Measurements from ENCODE around the gene NRK.
"Not testable (repeated sequence)": the region's sequence is repeated elsewhere in the genome, so short reads cannot be mapped to it uniquely, and the experiment has no call there.

The NRK gene, protein sequence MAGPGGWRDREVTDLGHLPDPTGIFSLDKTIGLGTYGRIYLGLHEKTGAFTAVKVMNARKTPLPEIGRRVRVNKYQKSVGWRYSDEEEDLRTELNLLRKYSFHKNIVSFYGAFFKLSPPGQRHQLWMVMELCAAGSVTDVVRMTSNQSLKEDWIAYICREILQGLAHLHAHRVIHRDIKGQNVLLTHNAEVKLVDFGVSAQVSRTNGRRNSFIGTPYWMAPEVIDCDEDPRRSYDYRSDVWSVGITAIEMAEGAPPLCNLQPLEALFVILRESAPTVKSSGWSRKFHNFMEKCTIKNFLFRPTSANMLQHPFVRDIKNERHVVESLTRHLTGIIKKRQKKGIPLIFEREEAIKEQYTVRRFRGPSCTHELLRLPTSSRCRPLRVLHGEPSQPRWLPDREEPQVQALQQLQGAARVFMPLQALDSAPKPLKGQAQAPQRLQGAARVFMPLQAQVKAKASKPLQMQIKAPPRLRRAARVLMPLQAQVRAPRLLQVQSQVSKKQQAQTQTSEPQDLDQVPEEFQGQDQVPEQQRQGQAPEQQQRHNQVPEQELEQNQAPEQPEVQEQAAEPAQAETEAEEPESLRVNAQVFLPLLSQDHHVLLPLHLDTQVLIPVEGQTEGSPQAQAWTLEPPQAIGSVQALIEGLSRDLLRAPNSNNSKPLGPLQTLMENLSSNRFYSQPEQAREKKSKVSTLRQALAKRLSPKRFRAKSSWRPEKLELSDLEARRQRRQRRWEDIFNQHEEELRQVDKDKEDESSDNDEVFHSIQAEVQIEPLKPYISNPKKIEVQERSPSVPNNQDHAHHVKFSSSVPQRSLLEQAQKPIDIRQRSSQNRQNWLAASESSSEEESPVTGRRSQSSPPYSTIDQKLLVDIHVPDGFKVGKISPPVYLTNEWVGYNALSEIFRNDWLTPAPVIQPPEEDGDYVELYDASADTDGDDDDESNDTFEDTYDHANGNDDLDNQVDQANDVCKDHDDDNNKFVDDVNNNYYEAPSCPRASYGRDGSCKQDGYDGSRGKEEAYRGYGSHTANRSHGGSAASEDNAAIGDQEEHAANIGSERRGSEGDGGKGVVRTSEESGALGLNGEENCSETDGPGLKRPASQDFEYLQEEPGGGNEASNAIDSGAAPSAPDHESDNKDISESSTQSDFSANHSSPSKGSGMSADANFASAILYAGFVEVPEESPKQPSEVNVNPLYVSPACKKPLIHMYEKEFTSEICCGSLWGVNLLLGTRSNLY (N-terminal part only)

GRCh38 chrX:105822138-105823091 lies at the start of gene NRK:
Gene NRK, plus strand, starts transcription at chrX:105822539. Its CDS starts 307 bp downstream, at chrX:105822846.
- no peak within 1 kb of the TSS for H3K4me3 Mint-ChIP-seq
- H3K36me3 Mint-ChIP-seq, result no peaks in the 10 kb centered on the region
- no peaks in the 10 kb centered on the region for H3K4me1 Mint-ChIP-seq
- H3K27me3 Mint-ChIP-seq, result peaks cover 12% of the 10 kb centered on the region
- H3K27ac Mint-ChIP-seq, result no peak within 1 kb of the TSS
- H3K9me3 Mint-ChIP-seq, result no peaks in the 10 kb centered on the region

DNA sequence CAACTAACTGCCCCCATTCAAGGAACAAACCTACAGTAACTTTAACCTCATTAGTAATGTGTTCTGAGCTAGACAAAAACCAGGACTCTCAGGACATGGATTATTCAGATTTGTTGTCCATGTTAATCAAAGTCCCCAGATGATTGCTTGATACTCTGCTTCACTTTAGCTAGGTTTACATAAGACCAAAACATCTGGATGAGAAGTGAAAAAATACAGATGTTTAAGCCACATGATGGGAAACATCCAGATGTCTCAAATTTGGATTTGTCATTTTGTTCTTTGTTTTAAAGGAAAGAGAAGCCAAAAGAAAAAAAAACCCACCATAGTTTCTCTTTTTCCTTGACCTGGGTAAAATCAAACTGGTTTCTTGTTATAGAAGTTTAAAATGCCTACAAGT lies 48.5 kb upstream of the NRK start:
- Mint-ChIP-seq H3K9me3 (no peaks in the 10 kb centered on the region), H3K27me3 (no peaks in the 10 kb centered on the region), H3K4me3 (no peak overlapping the region), H3K36me3 (no peaks in the 10 kb centered on the region), H3K4me1 (no peaks in the 10 kb centered on the region), H3K27ac (no peak overlapping the region)

GRCh38 chrX:105775679-105776078 lies 46.7 kb upstream of the NRK start:
- H3K27me3 Mint-ChIP-seq, result no peaks in the 10 kb centered on the region
- H3K36me3 Mint-ChIP-seq, result no peaks in the 10 kb centered on the region
- no peaks in the 10 kb centered on the region for H3K4me1 Mint-ChIP-seq
- H3K9me3 Mint-ChIP-seq, result no peaks in the 10 kb centered on the region
- no peak overlapping the region for H3K4me3 Mint-ChIP-seq
- no peak overlapping the region for H3K27ac Mint-ChIP-seq

DNA sequence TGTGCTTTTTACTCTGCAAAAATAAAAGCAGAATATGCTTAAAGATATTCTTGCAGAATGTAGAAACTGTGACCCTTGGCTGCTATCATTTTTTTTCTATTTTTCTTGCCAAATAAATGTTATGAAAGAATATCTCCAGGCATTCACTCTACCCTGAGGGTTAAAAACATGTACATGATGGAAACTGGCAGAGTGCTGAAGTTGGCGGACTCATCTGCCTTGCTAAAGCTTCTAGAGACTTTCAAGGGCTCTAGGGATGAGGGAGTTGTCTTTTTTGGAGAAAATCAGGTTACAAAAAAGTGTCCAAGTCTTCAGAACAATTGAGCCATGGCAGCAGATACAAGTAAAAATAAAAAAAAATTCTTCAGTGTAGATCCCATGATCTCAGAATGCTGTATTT lies 40.5 kb upstream of the NRK start:
- Mint-ChIP-seq H3K27me3 (no peaks in the 10 kb centered on the region), H3K9me3 (no peaks in the 10 kb centered on the region), H3K36me3 (no peaks in the 10 kb centered on the region), H3K4me3 (no peak overlapping the region), H3K4me1 (no peaks in the 10 kb centered on the region), H3K27ac (no peak overlapping the region)

DNA sequence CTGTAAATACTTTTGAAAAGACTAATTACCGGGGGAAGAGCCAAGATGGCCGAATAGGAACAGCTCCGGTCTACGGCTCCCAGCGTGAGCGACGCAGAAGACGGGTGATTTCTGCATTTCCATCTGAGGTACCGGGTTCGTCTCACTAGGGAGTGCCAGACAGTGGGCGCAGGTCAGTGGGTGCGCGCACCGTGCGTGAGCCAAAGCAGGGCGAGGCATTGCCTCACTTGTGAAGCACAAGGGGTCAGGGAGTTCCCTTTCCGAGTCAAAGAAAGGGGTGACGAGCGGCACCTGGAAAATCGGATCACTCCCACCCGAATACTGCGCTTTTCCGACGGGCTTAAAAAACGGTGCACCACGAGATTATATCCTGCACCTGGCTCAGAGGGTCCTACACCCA lies 25.5 kb upstream of the NRK start:
- not testable (repeated sequence) for H3K27ac Mint-ChIP-seq, H3K4me1 Mint-ChIP-seq, H3K9me3 Mint-ChIP-seq, H3K4me3 Mint-ChIP-seq, H3K27me3 Mint-ChIP-seq, H3K36me3 Mint-ChIP-seq

DNA sequence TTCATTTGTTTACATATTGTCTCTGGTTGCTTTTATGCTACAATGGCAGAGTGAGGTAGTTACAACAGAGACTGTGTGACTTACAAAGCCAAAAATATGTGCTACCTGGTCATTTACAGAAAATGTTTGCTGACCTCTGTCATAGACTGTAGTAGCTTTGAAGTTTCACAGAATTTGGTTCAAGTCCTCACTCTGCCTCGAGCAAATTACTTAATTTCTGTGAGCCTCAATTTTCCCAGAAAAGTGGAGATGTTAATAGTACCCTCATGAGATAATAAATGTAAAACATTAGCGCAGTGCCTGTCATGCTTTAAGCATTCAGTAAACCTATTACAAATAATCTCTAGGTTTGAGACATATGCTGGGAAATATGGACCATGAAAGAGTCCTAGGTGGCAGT lies 18.4 kb upstream of the NRK start:
- H3K36me3 Mint-ChIP-seq, result no peaks in the 10 kb centered on the region
- no peaks in the 10 kb centered on the region for H3K27me3 Mint-ChIP-seq
- no peak overlapping the region for H3K4me3 Mint-ChIP-seq
- no peak overlapping the region for H3K27ac Mint-ChIP-seq
- H3K4me1 Mint-ChIP-seq, result no peaks in the 10 kb centered on the region
- no peaks in the 10 kb centered on the region for H3K9me3 Mint-ChIP-seq

- H3K27me3 Mint-ChIP-seq, H3K9me3 Mint-ChIP-seq, H3K36me3 Mint-ChIP-seq, H3K4me3 Mint-ChIP-seq, H3K27ac Mint-ChIP-seq, H3K4me1 Mint-ChIP-seq: not testable (repeated sequence)
Measured at GRCh38 chrX:105805655-105806054, 16.7 kb upstream of the NRK start.

DNA sequence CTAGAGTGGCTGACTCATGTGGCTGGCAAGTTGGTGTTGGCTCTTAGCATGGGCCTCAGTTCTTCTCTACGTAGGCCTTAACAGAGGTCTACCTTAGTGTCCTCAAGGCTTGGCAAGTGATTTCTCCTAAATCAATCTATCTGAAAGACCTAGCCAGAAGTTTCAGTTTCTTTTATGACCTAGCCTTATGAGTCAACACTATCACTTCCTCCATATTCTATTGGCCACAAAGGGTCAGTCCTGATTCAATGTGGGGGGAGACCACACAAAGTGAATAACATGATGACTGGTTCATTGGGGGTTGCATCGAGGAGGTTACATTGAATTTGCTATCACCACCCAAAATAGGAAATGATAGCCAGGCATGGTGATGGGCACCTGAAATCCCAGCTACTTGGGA lies 5.8 kb upstream of the NRK start:
- Mint-ChIP-seq H3K9me3 (no peaks in the 10 kb centered on the region), H3K4me1 (no peaks in the 10 kb centered on the region), H3K27ac (no peak overlapping the region), H3K4me3 (no peak overlapping the region), H3K36me3 (no peaks in the 10 kb centered on the region), H3K27me3 (peaks cover 10% of the 10 kb centered on the region)

DNA sequence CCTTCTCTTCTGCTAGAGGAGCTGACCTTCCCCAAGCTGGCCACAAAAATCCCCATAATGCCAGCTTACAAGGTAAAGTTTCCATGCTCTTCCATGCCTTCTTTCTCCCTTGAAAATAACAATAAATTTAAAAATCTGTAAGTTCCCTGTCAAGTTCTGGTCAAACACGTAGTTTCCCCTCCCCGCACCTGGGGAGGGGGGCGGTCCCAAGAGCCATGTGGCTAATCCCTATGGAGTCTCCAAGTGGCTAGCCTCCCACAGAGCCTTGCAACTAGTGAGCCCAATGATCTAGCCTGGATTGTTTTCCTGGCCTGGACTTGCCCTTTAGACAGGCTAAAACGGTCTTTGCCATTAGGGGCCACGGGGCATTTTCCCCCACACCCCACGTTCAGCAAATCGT lies 2.1 kb upstream of the NRK start:
- peaks cover 13% of the 10 kb centered on the region for H3K27me3 Mint-ChIP-seq
- no peak overlapping the region for H3K27ac Mint-ChIP-seq
- H3K4me3 Mint-ChIP-seq, result no peak overlapping the region
- no peaks in the 10 kb centered on the region for H3K9me3 Mint-ChIP-seq
- H3K36me3 Mint-ChIP-seq, result no peaks in the 10 kb centered on the region
- no peaks in the 10 kb centered on the region for H3K4me1 Mint-ChIP-seq

- H3K4me3 Mint-ChIP-seq, result no peak overlapping the region
- peaks cover 12% of the 10 kb centered on the region for H3K27me3 Mint-ChIP-seq
- H3K36me3 Mint-ChIP-seq, result no peaks in the 10 kb centered on the region
- no peaks in the 10 kb centered on the region for H3K9me3 Mint-ChIP-seq
- no peaks in the 10 kb centered on the region for H3K4me1 Mint-ChIP-seq
- no peak overlapping the region for H3K27ac Mint-ChIP-seq
Measured at GRCh38 chrX:105821471-105822121, 743 bp upstream of the NRK start.

- Mint-ChIP-seq H3K9me3 (no peaks in the 10 kb centered on the region), H3K27me3 (peaks cover 12% of the 10 kb centered on the region), H3K36me3 (no peaks in the 10 kb centered on the region), H3K27ac (no peak overlapping the region), H3K4me1 (no peaks in the 10 kb centered on the region), H3K4me3 (no peak overlapping the region)
Measured at GRCh38 chrX:105823092-105823455, 735 bp downstream of the NRK start.

- Mint-ChIP-seq H3K9me3 (no peaks in the 10 kb centered on the region), H3K36me3 (no peaks in the 10 kb centered on the region), H3K4me1 (no peaks in the 10 kb centered on the region), H3K4me3 (no peak overlapping the region), H3K27ac (no peak overlapping the region), H3K27me3 (no peaks in the 10 kb centered on the region)
Measured at GRCh38 chrX:105829011-105829410, 6.7 kb downstream of the NRK start.

GRCh38 chrX:105837232-105837631 lies 14.9 kb downstream of the NRK start:
- no peak overlapping the region for H3K4me3 Mint-ChIP-seq
- no peaks in the 10 kb centered on the region for H3K27me3 Mint-ChIP-seq
- H3K36me3 Mint-ChIP-seq, result no peaks in the 10 kb centered on the region
- no peaks in the 10 kb centered on the region for H3K4me1 Mint-ChIP-seq
- no peaks in the 10 kb centered on the region for H3K9me3 Mint-ChIP-seq
- H3K27ac Mint-ChIP-seq, result no peak overlapping the region

- Mint-ChIP-seq H3K4me3 (no peak overlapping the region), H3K27me3 (no peaks in the 10 kb centered on the region), H3K27ac (no peak overlapping the region), H3K4me1 (no peaks in the 10 kb centered on the region), H3K36me3 (no peaks in the 10 kb centered on the region), H3K9me3 (no peaks in the 10 kb centered on the region)
Measured at GRCh38 chrX:105845631-105846030, 23.3 kb downstream of the NRK start.

Measured in activated naive CD4-positive, alpha-beta T cell treated with anti-CD3 and anti-CD28 coated beads, Interleukin-2, amount 50 U/mL, for 24 hours (primary cell).